IMR-90 (cell line): ENCODE results near the gene AP1S2. TPM values are rescaled to one million over a fixed set of nuclear protein-coding genes. Genes with fewer than 3 reads are reported as not detected.

ENCODE experiments used
- ATAC-seq: fragments of 200-7000 bp; cut with Tn5 transposase; 2 replicates; pipeline ENCODE4 v1.9.1; 2020; ENCODE audit warnings: low read depth, mild to moderate bottlenecking, moderate library complexity
- BruUV-seq: library from RNA; stranded (reverse); fragments of 400-500 nt; replicated peaks from 2 replicates; lab custom pipeline; 2021; lab: Mats Ljungman, UMichigan
- CTCF ChIA-PET: fragments of 300-600 bp; formaldehyde crosslinking; extraction: SDS; loops from one replicate; lab custom pipeline; 2021; ENCODE audit warnings: antibody characterized with exemption; lab: Yijun Ruan, JAX
- POLR2A ChIA-PET: fragments of 300-600 bp; sonication (Branson Sonifier 250); formaldehyde crosslinking; loops from one replicate; lab custom pipeline; 2022; ENCODE audit warnings: antibody characterized with exemption; ENCODE audit not compliant: unreplicated experiment; lab: Charles Lee
- DNase-seq: peaks from one replicate; pipeline ENCODE4 v3.0.0; 2013
- H2AFZ ChIP-seq: replicated peaks from 2 replicates; pipeline ENCODE3; 2013; ENCODE audit warnings: low read length, mild to moderate bottlenecking; ENCODE audit not compliant: poor library complexity
- H2AK5ac ChIP-seq: 2 replicates; pipeline ENCODE4 v1.6.1; 2013; ENCODE audit warnings: low read depth, low read length, inconsistent platforms
- H2AK9ac ChIP-seq: replicated peaks from 2 replicates; pipeline ENCODE3; 2013; ENCODE audit warnings: mild to moderate bottlenecking, low read depth, low read length, moderate library complexity; ENCODE audit not compliant: poor library complexity
- H2BK120ac ChIP-seq: 2 replicates; pipeline ENCODE4 v1.6.1; 2013; ENCODE audit warnings: low read depth, low read length, inconsistent platforms
- H2BK15ac ChIP-seq: 3 replicates; pipeline ENCODE4 v1.6.1; 2013; ENCODE audit warnings: low read depth, low read length, inconsistent platforms
- H2BK20ac ChIP-seq: 2 replicates; pipeline ENCODE4 v1.6.1; 2013; ENCODE audit warnings: low read depth, mild to moderate bottlenecking, inconsistent platforms, low read length, moderate library complexity
- H2BK5ac ChIP-seq: 2 replicates; pipeline ENCODE4 v1.6.1; 2013; ENCODE audit warnings: mild to moderate bottlenecking, low read depth, low read length, inconsistent platforms; ENCODE audit not compliant: poor library complexity, severe bottlenecking
- H3K14ac ChIP-seq: replicated peaks from 2 replicates; pipeline ENCODE4 v1.6.1; 2013; ENCODE audit warnings: low read depth, low read length, inconsistent platforms
- H3K18ac ChIP-seq: 2 replicates; pipeline ENCODE4 v1.6.1; 2013; ENCODE audit warnings: low read depth, low read length, control low read depth
- H3K23ac ChIP-seq: 2 replicates; pipeline ENCODE4 v1.6.1; 2013; ENCODE audit warnings: low read depth, low read length, inconsistent platforms
- H3K27ac ChIP-seq: 2 replicates; pipeline ENCODE4 v1.5.1; 2013; ENCODE audit warnings: mild to moderate bottlenecking, control low read depth, low read length; ENCODE audit not compliant: insufficient read depth
- H3K27me3 ChIP-seq: 2 replicates; pipeline ENCODE4 v1.6.1; 2013; ENCODE audit warnings: low read length; ENCODE audit not compliant: control insufficient read depth, insufficient read depth
- H3K36me3 ChIP-seq: 2 replicates; pipeline ENCODE4 v1.6.1; 2013; ENCODE audit warnings: low read length, mixed read lengths; ENCODE audit not compliant: control insufficient read depth, insufficient read depth
- H3K4ac ChIP-seq: 2 replicates; pipeline ENCODE4 v1.6.1; 2013; ENCODE audit warnings: low read depth, low read length, inconsistent platforms
- H3K4me1 ChIP-seq: 2 replicates; pipeline ENCODE4 v1.6.1; 2013; ENCODE audit warnings: low read length, mixed read lengths; ENCODE audit not compliant: control insufficient read depth, insufficient read depth
- H3K4me2 ChIP-seq: 2 replicates; pipeline ENCODE4 v1.6.1; 2013; ENCODE audit warnings: low read depth, mild to moderate bottlenecking, control low read depth, low read length, moderate library complexity
- H3K4me3 ChIP-seq: 2 replicates; pipeline ENCODE4 v1.5.1; 2013; ENCODE audit warnings: low read depth, mild to moderate bottlenecking, control low read depth, low read length, moderate library complexity; ENCODE audit not compliant: insufficient read depth
- H3K56ac ChIP-seq: 2 replicates; pipeline ENCODE4 v1.6.1; 2013; ENCODE audit warnings: low read length, inconsistent platforms; ENCODE audit not compliant: insufficient read depth; ENCODE audit errors: extremely low read depth
- H3K79me1 ChIP-seq, 2 experiments: 2 replicates each; pipeline ENCODE4 v1.6.1; 2013; ENCODE audit warnings: low read length in 2 of 2, inconsistent platforms in 1 of 2, low read depth in 1 of 2
- H3K9ac ChIP-seq: 2 replicates; pipeline ENCODE4 v1.6.1; 2013; ENCODE audit warnings: low read depth, low read length, control low read depth
- H3K9me1 ChIP-seq: 2 replicates; pipeline ENCODE4 v1.6.1; 2013; ENCODE audit warnings: low read length, inconsistent platforms; ENCODE audit not compliant: insufficient read depth
- H3K9me3 ChIP-seq: 2 replicates; pipeline ENCODE4 v1.6.1; 2013; ENCODE audit warnings: low read length; ENCODE audit not compliant: control insufficient read depth, insufficient read depth
- H4K20me1 ChIP-seq: 2 replicates; pipeline ENCODE4 v1.6.1; 2013; ENCODE audit warnings: low read length, inconsistent platforms; ENCODE audit not compliant: insufficient read depth
- H4K5ac ChIP-seq: 2 replicates; pipeline ENCODE4 v1.6.1; 2013; ENCODE audit warnings: mild to moderate bottlenecking, low read depth, low read length, control low read depth
- H4K8ac ChIP-seq, 2 experiments: 2 replicates each; pipeline ENCODE4 v1.6.1; 2013; ENCODE audit warnings: low read depth in 2 of 2, low read length in 2 of 2, control low read depth in 1 of 2, inconsistent platforms in 1 of 2
- H4K91ac ChIP-seq: 2 replicates; pipeline ENCODE4 v1.6.1; 2013; ENCODE audit warnings: low read depth, low read length, inconsistent platforms; ENCODE audit not compliant: insufficient read depth
- BHLHE40 ChIP-seq: fragments of 150-350 bp; IDR thresholded peaks from 2 replicates; pipeline ENCODE4 v1.6.1; 2016; ENCODE audit warnings: mild to moderate bottlenecking, low read depth, low read length
- RFX5 ChIP-seq: IDR thresholded peaks from 2 replicates; pipeline ENCODE4 v1.8.0; 2012; ENCODE audit warnings: low read depth, mild to moderate bottlenecking, low read length, moderate library complexity
- WGBS, 2 experiments: methylation state at CpG; one replicate each; pipeline versions ENCODE4 v1.1.5 to v1.1.7; 2013; ENCODE audit warnings: missing lambda C conversion rate in 2 of 2; ENCODE audit not compliant: insufficient read length in 1 of 2; ENCODE audit errors: extremely low coverage in 2 of 2; 5-methylcytosine and 5-hydroxymethylcytosine counted together
- dilution Hi-C: fragments of 300-500 bp; cut with HindIII; formaldehyde crosslinking; loops from one replicate; pipeline ENCODE4 v1.14.3; 2018; ENCODE audit warnings: low sequenced_read_pairs; ENCODE audit not compliant: unreplicated experiment
- in situ Hi-C: fragments of 300-500 bp; cut with MboI; formaldehyde crosslinking; loops from 3 replicates; pipeline ENCODE4 v1.14.3; 2019; ENCODE audit warnings: low sequenced_read_pairs, inconsistent platforms, mixed read lengths
- intact Hi-C: fragments of 100-400 bp; cut with micrococcal nuclease; formaldehyde crosslinking; loops from 2 replicates; pipeline ENCODE4 v1.10.0; 2022
- polyA plus RNA-seq, 3 experiments: library from polyadenylated mRNA; depleted of rRNA; stranded (reverse); fragments of >200 nt; gene quantifications; 2 replicates each; pipeline ENCODE4 v1.2.3, GENCODE V29; 2012; ENCODE audit warnings: low replicate concordance in 1 of 3
- total RNA-seq: library from RNA; depleted of rRNA; stranded (reverse); fragments of >200 nt; gene quantifications from 2 replicates; pipeline ENCODE4 v1.2.3, GENCODE V29; 2012

AP1S2 gene
- total and polyA plus RNA-seq, 2 of the 4 experiments (the other 2 are of a cell fraction) = 28.3 to 46.5 TPM

DNA sequence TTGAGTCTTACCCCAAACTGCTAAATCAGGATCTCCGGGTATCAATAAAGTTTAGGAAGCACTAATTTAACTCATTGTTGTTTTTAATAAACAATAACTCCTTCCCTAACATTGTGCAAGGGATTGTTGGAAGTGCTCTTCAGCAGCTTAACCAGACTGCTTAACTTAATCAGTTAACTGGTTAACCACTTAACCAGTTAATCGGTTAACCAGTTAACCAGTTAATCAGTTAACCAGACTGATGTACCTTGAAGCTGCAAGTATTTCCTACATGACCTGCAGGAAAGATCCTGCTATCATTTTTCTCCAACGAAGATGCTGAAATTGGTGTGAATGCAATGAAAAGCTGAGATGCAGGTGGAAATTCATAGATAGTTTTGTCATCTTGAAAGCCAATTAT is 40.1 kb upstream of the AP1S2 start:
- H3K14ac ChIP-seq = no peak overlapping the region
- TF ChIP-seq RFX5 (no peak), BHLHE40 (no peak)
- H4K8ac ChIP-seq = no peak overlapping the region
- no peaks in the 10 kb centered on the region for H3K9me1 ChIP-seq
- ATAC-seq (no peak), DNase-seq (no peak)
- no peak overlapping the region for H4K91ac ChIP-seq
- no peak overlapping the region for H3K4me2 ChIP-seq
- H3K4ac ChIP-seq = no peak overlapping the region
- no peak overlapping the region for H2BK120ac ChIP-seq
- H2AK9ac ChIP-seq = no peak overlapping the region
- no peaks in the 10 kb centered on the region for H4K20me1 ChIP-seq
- H3K27ac ChIP-seq = no peak overlapping the region
- intact Hi-C loops = no loop called here
- H2BK5ac ChIP-seq = no peak overlapping the region
- H2AFZ ChIP-seq = no peak overlapping the region
- in situ Hi-C loops = no loop called here
- H2BK20ac ChIP-seq = no peak overlapping the region
- no TSS peak for BruUV-seq
- H3K18ac ChIP-seq = no peak overlapping the region
- no peak overlapping the region for H3K23ac ChIP-seq
- ChIA-PET CTCF (interaction anchor here (0.9 kb wide), 1 partner anchor 11 kb away, joined by 3 read pairs; no protein-coding TSS in a partner anchor), POLR2A (interaction anchor here (0.7 kb wide), 1 partner anchor 405 kb away, joined by 3 read pairs; no protein-coding TSS in a partner anchor)
- H3K9ac ChIP-seq = no peak overlapping the region
- no peak overlapping the region for H3K56ac ChIP-seq
- H2AK5ac ChIP-seq = no peak overlapping the region
- dilution Hi-C loops = no loop called here
- H3K27me3 ChIP-seq = peaks cover 5% of the 10 kb centered on the region; the same call in 1 of the 2 replicates
- H3K9me3 ChIP-seq = no peaks in the 10 kb centered on the region
- H2BK15ac ChIP-seq = no peak overlapping the region
- H3K4me1 ChIP-seq = no peaks in the 10 kb centered on the region
- no CpG with 5 or more reads among the region's 3 CpGs for whole genome bisulfite sequencing, 2 experiments
- H3K36me3 ChIP-seq = no peaks in the 10 kb centered on the region
- H3K4me3 ChIP-seq = no peak overlapping the region
- H3K79me1 ChIP-seq = no peaks in the 10 kb centered on the region
- H4K5ac ChIP-seq = no peak overlapping the region
